ENCODE measurements around the gene GBP3.

GBP3 gene

GRCh38 chr1:88990426-88990825, 32.2 kb downstream of the GBP3 start (continued):
- TF ChIP-seq CREB5 (CRISPR knock-in tag; IDR thresholded peaks at IDR 0.05; ENCODE audit: low read depth) (no peak), BACH2 (CRISPR knock-in tag; IDR thresholded peaks at IDR 0.05; ENCODE audit: borderline replicate concordance) (no peak), CSDC2 (CRISPR knock-in tag; IDR thresholded peaks at IDR 0.05) (no peak), TOX (CRISPR knock-in tag; IDR thresholded peaks at IDR 0.05; ENCODE audit: borderline replicate concordance) (no peak), ZFP3 (CRISPR knock-in tag; IDR thresholded peaks at IDR 0.05) (no peak), ARNTL (CRISPR knock-in tag; IDR thresholded peaks at IDR 0.05; ENCODE audit: borderline replicate concordance, low read depth) (no peak), TCF4 (CRISPR knock-in tag; IDR thresholded peaks at IDR 0.05; ENCODE audit: borderline replicate concordance) (no peak), ISL1 (CRISPR knock-in tag; IDR thresholded peaks at IDR 0.05) (no peak), RARB (CRISPR knock-in tag; IDR thresholded peaks at IDR 0.05) (no peak)

- no peak for ATAC-seq
- TF ChIP-seq SNAI2 (CRISPR knock-in tag; IDR thresholded peaks at IDR 0.05): no peak
- no peak for TF ChIP-seq ZC3H10 (CRISPR knock-in tag; IDR thresholded peaks at IDR 0.05)
- no peak for TF ChIP-seq GLIS3 (CRISPR knock-in tag; IDR thresholded peaks at IDR 0.05)
Observed at GRCh38 chr1:88985692-88986091, 37.0 kb downstream of the GBP3 start.

- TF ChIP-seq ZNF565 (CRISPR knock-in tag; conservative IDR thresholded peaks at IDR 0.05; ENCODE audit: low read depth): no peak
- 0 out of 2 replicates have a peak, but pooled peaks have one; percentile 79 for TF ChIP-seq POU6F1 (CRISPR knock-in tag; IDR thresholded peaks at IDR 0.05; ENCODE audit: borderline replicate concordance, low read depth)
- peak; percentile 89 for TF ChIP-seq ISL1 (CRISPR knock-in tag; IDR thresholded peaks at IDR 0.05)
- TF ChIP-seq OSR1 (CRISPR knock-in tag; IDR thresholded peaks at IDR 0.05): no peak
- no peak for TF ChIP-seq CSRNP3 (CRISPR knock-in tag; IDR thresholded peaks at IDR 0.05)
- TF ChIP-seq RARB (CRISPR knock-in tag; IDR thresholded peaks at IDR 0.05): no peak
- TF ChIP-seq TSHZ2 (CRISPR knock-in tag; IDR thresholded peaks at IDR 0.05): peak; percentile 50; the same call in 1 of the 2 replicates
- peak; percentile 95 for ATAC-seq
Observed at GRCh38 chr1:88985032-88985431, 37.6 kb downstream of the GBP3 start.

GRCh38 chr1:88984569-88984968, 38.1 kb downstream of the GBP3 start:
- ATAC-seq: peak; percentile 52
- no peak for TF ChIP-seq TCF4 (CRISPR knock-in tag; IDR thresholded peaks at IDR 0.05; ENCODE audit: borderline replicate concordance)
- no peak for TF ChIP-seq ZNF565 (CRISPR knock-in tag; conservative IDR thresholded peaks at IDR 0.05; ENCODE audit: low read depth)
- no peak for TF ChIP-seq SNAI2 (CRISPR knock-in tag; IDR thresholded peaks at IDR 0.05)
- no peak for TF ChIP-seq GLIS3 (CRISPR knock-in tag; IDR thresholded peaks at IDR 0.05)
- no peak for TF ChIP-seq TSHZ2 (CRISPR knock-in tag; IDR thresholded peaks at IDR 0.05)
- TF ChIP-seq POU6F1 (CRISPR knock-in tag; IDR thresholded peaks at IDR 0.05; ENCODE audit: borderline replicate concordance, low read depth): no peak
- no peak for TF ChIP-seq ISL1 (CRISPR knock-in tag; IDR thresholded peaks at IDR 0.05)
- no peak for TF ChIP-seq ARNTL (CRISPR knock-in tag; IDR thresholded peaks at IDR 0.05; ENCODE audit: borderline replicate concordance, low read depth)
- no peak for TF ChIP-seq CREB5 (CRISPR knock-in tag; IDR thresholded peaks at IDR 0.05; ENCODE audit: low read depth)
- no peak for TF ChIP-seq BACH2 (CRISPR knock-in tag; IDR thresholded peaks at IDR 0.05; ENCODE audit: borderline replicate concordance)
- no peak for TF ChIP-seq ZNF8 (CRISPR knock-in tag; IDR thresholded peaks at IDR 0.05)
- no peak for TF ChIP-seq OSR1 (CRISPR knock-in tag; IDR thresholded peaks at IDR 0.05)
- no peak for TF ChIP-seq ESRRG (CRISPR knock-in tag; IDR thresholded peaks at IDR 0.05)
- TF ChIP-seq ZNF70 (CRISPR knock-in tag; IDR thresholded peaks at IDR 0.05): no peak
- no peak for TF ChIP-seq CSRNP3 (CRISPR knock-in tag; IDR thresholded peaks at IDR 0.05)

Measured in SK-N-SH treated with all-trans-retinoic acid at 6 μM for 48 hours (cell line).